HG03139 (cell line): ENCODE measurements around the gene PNPLA5.
"Not testable (repeated sequence)": the region's sequence is repeated elsewhere in the genome, so short reads cannot be mapped to it uniquely, and the experiment has no call there.

Source experiments
- ATAC-seq: cut with Tn5 transposase; IDR thresholded peaks from one replicate; pipeline ENCODE4 v1.9.1; 2021; ENCODE audit not compliant: unreplicated experiment

PNPLA5 gene

GRCh38 chr22:43903033-43903432 is 11.2 kb upstream of the PNPLA5 start:
- ATAC-seq: not testable (repeated sequence)

GRCh38 chr22:43901976-43902643 is 10.3 kb upstream of the PNPLA5 start:
- no peak for ATAC-seq

DNA sequence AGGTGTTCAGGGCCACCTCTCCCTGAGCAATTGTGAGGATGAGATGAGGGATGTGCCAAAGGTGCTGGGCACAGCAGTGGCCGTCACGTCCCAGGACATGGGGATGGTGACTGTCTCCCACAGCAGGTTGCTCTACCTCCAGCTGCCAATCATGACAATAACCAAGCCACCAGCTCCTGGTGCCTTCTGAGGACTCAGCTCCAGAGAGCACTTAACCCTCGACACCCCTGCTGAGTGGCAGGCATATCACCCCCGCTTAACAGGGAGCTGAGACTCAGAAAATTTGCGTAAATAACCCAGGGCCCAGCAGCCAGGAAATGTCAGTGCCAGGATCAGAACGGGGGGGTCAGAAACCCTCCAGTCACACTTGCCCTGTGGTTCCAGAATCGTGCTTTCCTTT is 8.4 kb upstream of the PNPLA5 start:
- ATAC-seq: no peak

DNA sequence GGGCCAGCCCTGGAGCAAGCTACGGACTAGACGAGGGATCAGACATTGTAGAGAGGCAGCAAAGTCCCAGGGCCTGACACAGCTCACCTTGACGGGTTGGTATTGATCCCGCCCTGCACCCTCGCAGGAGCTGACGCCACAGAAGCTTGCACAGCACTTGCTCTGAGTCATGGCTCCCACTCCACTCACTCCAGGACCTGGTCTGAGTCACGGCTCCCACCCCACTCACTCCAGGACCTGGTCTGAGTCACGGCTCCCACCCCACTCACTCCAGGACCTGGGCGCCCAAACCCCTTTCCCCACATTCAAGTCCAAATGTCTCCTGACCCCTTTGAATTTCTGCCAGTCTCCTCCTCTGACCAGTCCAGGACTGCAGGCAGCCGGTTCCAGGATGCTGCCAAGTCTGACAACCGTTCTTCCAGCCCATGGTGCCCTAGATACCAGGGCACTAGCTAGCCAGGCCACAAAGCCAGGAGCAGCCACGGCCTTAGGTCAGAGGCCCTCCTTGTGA is 6.0 kb upstream of the PNPLA5 start:
- no peak for ATAC-seq

DNA sequence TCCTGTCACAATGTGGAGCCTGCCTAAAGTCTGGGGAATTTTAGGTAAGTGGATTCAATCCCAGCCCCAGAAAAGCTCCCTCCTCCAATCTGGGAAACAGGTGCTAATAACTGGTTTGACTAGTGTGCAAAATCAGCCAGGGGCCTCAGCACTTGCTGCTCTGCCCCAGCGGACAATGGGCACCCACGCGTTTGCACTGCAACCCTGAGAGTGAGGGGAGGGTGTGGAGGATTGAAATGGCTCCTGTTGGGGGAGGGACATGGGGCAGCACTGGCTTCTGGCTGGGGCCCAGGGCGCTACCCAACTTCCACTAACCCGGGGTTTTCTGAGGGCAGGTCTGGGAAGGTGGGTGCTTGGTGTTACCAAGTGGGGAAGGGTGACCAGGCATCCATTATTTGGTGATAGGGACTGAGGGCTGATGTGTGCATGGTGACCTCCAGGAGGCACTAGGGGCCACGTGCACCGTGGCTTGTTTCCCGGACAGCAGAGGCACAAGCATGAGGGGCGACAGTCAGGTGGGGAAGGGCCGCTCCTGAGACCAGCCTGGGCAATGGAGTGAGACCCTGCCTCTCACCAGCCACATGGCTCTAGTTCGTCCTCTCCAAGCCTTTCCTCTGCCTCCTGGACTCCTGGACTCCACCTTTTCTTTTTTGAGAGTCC is 4.3 kb upstream of the PNPLA5 start:
- ATAC-seq: no peak

- no peak for ATAC-seq
Measured at GRCh38 chr22:43894122-43894521, 2.3 kb upstream of the PNPLA5 start.

DNA sequence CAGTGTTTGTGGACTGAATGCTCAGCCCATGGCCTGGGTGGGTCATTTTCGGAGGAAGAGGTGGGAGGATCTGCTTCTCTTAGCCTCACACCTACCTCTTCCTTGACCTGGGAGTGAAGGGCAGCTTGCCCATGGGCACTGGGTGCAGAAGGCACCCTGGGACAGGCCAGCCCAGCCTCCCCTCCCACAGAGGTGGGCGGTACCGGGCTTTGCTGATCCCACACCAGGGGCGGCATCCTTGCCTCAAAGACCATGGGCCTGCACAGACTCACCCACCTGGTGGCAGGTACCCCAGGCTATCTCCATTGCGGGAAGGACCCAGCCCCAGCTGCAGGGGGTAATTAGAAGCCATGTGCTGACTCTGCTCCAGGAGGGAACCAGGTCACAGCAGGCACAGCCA is 1.5 kb upstream of the PNPLA5 start:
- ATAC-seq: no peak

DNA sequence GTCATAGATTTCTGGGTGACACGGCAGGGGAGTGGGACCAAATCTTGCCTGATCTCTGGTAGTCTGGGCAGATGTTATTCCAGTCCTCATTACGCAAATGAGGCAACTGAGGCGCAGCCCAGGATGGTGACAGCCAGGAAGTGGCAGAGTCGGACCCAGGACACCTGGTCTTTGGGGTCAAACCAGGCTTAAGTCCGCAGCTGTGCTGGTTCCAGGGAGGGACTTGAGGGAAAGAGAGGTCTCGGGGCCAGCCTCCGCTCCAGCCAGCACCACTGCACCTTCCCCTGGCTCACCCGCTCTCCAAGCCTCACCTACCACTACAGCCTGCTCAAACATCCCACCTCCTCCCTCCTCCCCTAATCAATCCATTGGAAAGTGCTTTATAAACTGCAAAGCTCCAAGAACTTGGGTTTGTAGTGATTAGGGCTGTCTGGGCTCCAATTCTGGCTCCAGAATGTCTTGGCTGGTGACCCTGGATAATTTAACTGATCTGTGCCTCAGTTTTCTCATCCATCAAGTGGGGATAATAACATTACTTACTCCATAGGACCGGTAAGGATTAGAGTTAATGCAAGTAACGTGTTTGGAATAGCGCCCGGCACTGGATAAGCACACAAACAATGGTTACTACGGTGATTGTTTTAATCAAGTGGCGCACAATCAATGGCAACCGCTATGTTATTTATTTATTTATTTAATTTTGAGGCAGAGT is 526 bp upstream of the PNPLA5 start:
- no peak for ATAC-seq

GRCh38 chr22:43890901-43891331 is 897 bp downstream of the PNPLA5 start:
- no peak for ATAC-seq

DNA sequence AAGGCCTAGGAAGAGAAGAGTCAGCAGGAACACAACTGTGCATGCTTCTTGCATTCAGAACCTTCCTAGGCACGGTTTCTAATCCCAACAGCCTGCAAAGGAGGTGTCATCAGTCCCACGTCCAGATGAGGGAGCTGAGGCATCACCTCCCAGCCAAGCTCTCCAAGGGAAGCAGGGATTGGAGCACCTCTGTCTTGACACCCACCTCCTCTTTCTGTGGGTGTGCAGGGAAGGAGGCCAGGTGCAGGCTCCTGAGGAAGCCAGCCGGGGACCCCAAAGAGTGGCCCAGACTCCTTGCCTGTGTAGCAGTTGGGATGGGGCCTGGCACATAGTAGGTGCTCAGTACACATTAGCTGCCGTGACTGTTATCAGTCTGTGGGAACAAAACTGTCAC is 2.0 kb downstream of the PNPLA5 start:
- ATAC-seq: no peak

DNA sequence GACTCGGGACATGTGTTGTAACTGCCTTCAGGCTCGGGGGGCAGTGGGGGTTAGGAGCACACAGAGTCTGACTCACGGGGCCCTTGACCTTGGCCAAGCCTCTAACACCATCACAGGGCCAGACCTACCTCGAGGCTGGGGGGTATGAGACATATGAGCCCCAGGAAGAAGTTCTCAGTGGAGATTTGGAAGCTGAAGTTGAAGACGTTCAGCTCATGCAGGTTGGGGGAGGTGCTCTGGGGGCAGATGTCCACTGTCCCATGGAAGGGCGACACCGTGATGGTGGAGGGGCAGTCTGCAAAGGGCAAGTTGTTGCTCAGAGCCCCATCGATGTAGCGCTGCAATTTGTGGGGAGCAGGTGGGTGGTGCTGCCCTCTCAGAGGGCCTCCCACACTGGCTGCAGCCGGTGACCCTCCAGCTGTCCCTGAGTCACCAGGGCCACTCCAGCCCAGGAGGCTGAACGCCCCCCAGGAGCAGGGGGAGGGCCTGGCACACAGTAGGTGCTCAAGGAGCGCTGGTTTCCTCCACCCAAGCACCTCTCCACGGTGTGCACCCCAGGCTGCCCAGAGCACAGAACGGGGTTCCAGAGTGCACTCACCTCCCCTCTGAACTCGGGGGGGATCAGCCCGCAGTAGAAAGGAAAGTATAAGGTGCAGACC is 2.5 kb downstream of the PNPLA5 start:
- no peak for ATAC-seq

GRCh38 chr22:43888740-43889139 is 3.1 kb downstream of the PNPLA5 start:
- ATAC-seq: no peak

GRCh38 chr22:43887391-43887790 is 4.4 kb downstream of the PNPLA5 start:
- no peak for ATAC-seq

GRCh38 chr22:43886231-43886630 is 5.6 kb downstream of the PNPLA5 start:
- ATAC-seq: no peak

DNA sequence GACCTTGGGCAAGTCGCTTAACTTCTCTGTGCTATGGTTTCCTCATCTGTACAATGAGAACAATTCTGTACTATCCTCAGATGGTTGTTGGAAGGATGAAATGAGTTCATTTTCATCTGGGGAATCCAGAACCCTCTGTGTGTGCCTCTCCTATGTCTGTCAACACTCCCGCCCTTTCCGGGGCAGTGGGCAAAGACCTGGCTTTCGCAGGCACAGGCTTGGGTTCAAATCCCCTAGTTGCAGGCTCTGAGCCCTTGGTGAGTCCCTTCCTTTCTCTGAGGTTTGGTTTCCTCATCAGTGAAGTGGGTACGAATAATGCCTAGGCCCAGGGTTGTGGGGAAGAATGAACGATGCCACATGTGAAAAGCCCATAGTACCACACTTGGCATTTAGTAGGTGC is 6.0 kb downstream of the PNPLA5 start:
- ATAC-seq: no peak

GRCh38 chr22:43885319-43885671 is 6.5 kb downstream of the PNPLA5 start:
- no peak for ATAC-seq

- peak; percentile 62 for ATAC-seq
Measured at GRCh38 chr22:43884600-43885318, 7.1 kb downstream of the PNPLA5 start.

- ATAC-seq: no peak
Measured at GRCh38 chr22:43883719-43884415, 7.9 kb downstream of the PNPLA5 start.

- ATAC-seq: no peak
Measured at GRCh38 chr22:43883012-43883661, 8.7 kb downstream of the PNPLA5 start.
